Liver (tissue), 9 donors: Measurements from ENCODE around the gene SLC27A5. TPM values are rescaled to one million over a fixed set of nuclear protein-coding genes. Genes with fewer than 3 reads are reported as not detected.

Source experiments
- DNase-seq: peaks from one replicate; pipeline ENCODE4 v3.0.0-alpha.2; 2017; ENCODE audit warnings: low spot score
- H3K27ac ChIP-seq, 2 donors: one replicate each; pipeline ENCODE4 v1.7.0; 2013; ENCODE audit warnings: inconsistent platforms in 2 of 2, low read length in 2 of 2, control low read depth in 1 of 2, low read depth in 1 of 2, mild to moderate bottlenecking in 1 of 2
- H3K27me3 ChIP-seq, 4 donors: one replicate each; pipeline versions ENCODE4 v1.6.1 to v1.7.0; 2013; ENCODE audit warnings: low read length in 3 of 4, inconsistent platforms in 1 of 4, mild to moderate bottlenecking in 1 of 4, moderate library complexity in 1 of 4; ENCODE audit not compliant: control insufficient read depth in 4 of 4, insufficient read depth in 4 of 4
- H3K36me3 ChIP-seq, 4 donors: one replicate each; pipeline versions ENCODE4 v1.6.1 to v1.7.0; 2013; ENCODE audit warnings: low read length in 3 of 4, mild to moderate bottlenecking in 3 of 4, low read depth in 1 of 4, moderate library complexity in 1 of 4; ENCODE audit not compliant: control insufficient read depth in 4 of 4, insufficient read depth in 3 of 4
- H3K4me1 ChIP-seq, 4 donors: one replicate each; pipeline versions ENCODE4 v1.6.1 to v1.7.0; 2013; ENCODE audit warnings: low read length in 3 of 4, mild to moderate bottlenecking in 3 of 4, moderate library complexity in 1 of 4; ENCODE audit not compliant: control insufficient read depth in 4 of 4, insufficient read depth in 4 of 4
- H3K4me3 ChIP-seq, 3 donors: one replicate each; pipeline versions ENCODE4 v1.6.1 to v1.7.0; 2013; ENCODE audit warnings: low read length in 3 of 3, control low read depth in 1 of 3, low read depth in 1 of 3, mild to moderate bottlenecking in 1 of 3
- H3K9ac ChIP-seq, 2 donors: one replicate each; pipeline ENCODE4 v1.7.0; 2013; ENCODE audit warnings: low read length in 2 of 2, mild to moderate bottlenecking in 2 of 2, moderate library complexity in 2 of 2, control low read depth in 1 of 2, low read depth in 1 of 2
- H3K9me3 ChIP-seq, 4 donors: one replicate each; pipeline versions ENCODE4 v1.6.1 to v1.7.0; 2013; ENCODE audit warnings: low read length in 3 of 4; ENCODE audit not compliant: control insufficient read depth in 4 of 4
- ATF3 ChIP-seq: IDR thresholded peaks from 2 replicates; pipeline ENCODE4 v1.6.1; 2016; ENCODE audit warnings: antibody characterized with exemption
- CTCF ChIP-seq: fragments of 150-350 bp; IDR thresholded peaks from 2 replicates; pipeline ENCODE4 v1.5.1; 2017; ENCODE audit warnings: improper control_type of control experiment, low read depth, low read length; ENCODE audit not compliant: missing input control
- EGR1 ChIP-seq, 2 donors: IDR thresholded peaks; 2 replicates each; pipeline ENCODE4 v1.6.1; 2016 to 2018; ENCODE audit warnings: antibody characterized with exemption in 2 of 2, low read depth in 2 of 2
- FOXA1 ChIP-seq: IDR thresholded peaks from 2 replicates; pipeline ENCODE4 v1.6.1; 2016; ENCODE audit warnings: antibody characterized with exemption
- FOXA2 ChIP-seq: IDR thresholded peaks from 2 replicates; pipeline ENCODE4 v1.6.1; 2016; ENCODE audit warnings: antibody characterized with exemption
- GABPA ChIP-seq, 2 donors: IDR thresholded peaks in 1 of 2; conservative IDR thresholded peaks in 1 of 2; 2 replicates each; pipeline ENCODE4 v1.6.1; 2016; ENCODE audit warnings: antibody characterized with exemption in 2 of 2, mild to moderate bottlenecking in 1 of 2, moderate library complexity in 1 of 2
- HNF4A ChIP-seq, 2 donors: conservative IDR thresholded peaks; 2 replicates each; pipeline ENCODE4 v1.6.1; 2016; ENCODE audit warnings: antibody characterized with exemption in 2 of 2, mild to moderate bottlenecking in 2 of 2
- HNF4G ChIP-seq: IDR thresholded peaks from 2 replicates; pipeline ENCODE4 v1.6.1; 2016; ENCODE audit warnings: antibody characterized with exemption
- JUND ChIP-seq, 2 donors: IDR thresholded peaks; 2 replicates each; pipeline ENCODE4 v1.6.1; 2016; ENCODE audit warnings: antibody characterized with exemption in 2 of 2
- MAX ChIP-seq: IDR thresholded peaks from 2 replicates; pipeline ENCODE4 v1.6.1; 2016; ENCODE audit warnings: antibody characterized with exemption
- NR2F2 ChIP-seq: IDR thresholded peaks from 2 replicates; pipeline ENCODE4 v1.6.1; 2016; ENCODE audit warnings: antibody characterized with exemption
- RAD21 ChIP-seq, 2 donors: IDR thresholded peaks; 2 replicates each; pipeline ENCODE4 v1.6.1; 2016; ENCODE audit warnings: antibody characterized with exemption in 2 of 2, mild to moderate bottlenecking in 2 of 2
- REST ChIP-seq: IDR thresholded peaks from 2 replicates; pipeline ENCODE4 v1.6.1; 2016; ENCODE audit warnings: antibody characterized with exemption, mild to moderate bottlenecking
- RXRA ChIP-seq, 2 donors: IDR thresholded peaks; 2 replicates each; pipeline ENCODE4 v1.6.1; 2017 to 2018; ENCODE audit warnings: antibody characterized with exemption in 2 of 2, mild to moderate bottlenecking in 1 of 2
- SP1 ChIP-seq: IDR thresholded peaks from 2 replicates; pipeline ENCODE4 v1.6.1; 2018; ENCODE audit warnings: antibody characterized with exemption, mild to moderate bottlenecking
- TAF1 ChIP-seq: conservative IDR thresholded peaks from 2 replicates; pipeline ENCODE4 v1.6.1; 2016; ENCODE audit warnings: antibody characterized with exemption, mild to moderate bottlenecking
- YY1 ChIP-seq: IDR thresholded peaks from 2 replicates; pipeline ENCODE4 v1.6.1; 2016; ENCODE audit warnings: antibody characterized with exemption, mild to moderate bottlenecking
- ZBTB33 ChIP-seq: IDR thresholded peaks from 2 replicates; pipeline ENCODE4 v1.6.1; 2016; ENCODE audit warnings: antibody characterized with exemption
- WGBS: extraction: QIAGEN DNeasy Blood & Tissue Kit; methylation state at CpG from one replicate; pipeline ENCODE4 v1.1.7; 2013; 5-methylcytosine and 5-hydroxymethylcytosine counted together
- polyA plus RNA-seq, 2 donors: library from polyadenylated mRNA; stranded (reverse) in 1 of 2; unstranded in 1 of 2; fragments of 200-250 nt in 1 of 2; fragments of >200 nt in 1 of 2; fragmentation: Nextera tagmentation in 1 of 2; extraction: Ambion mirVana in 1 of 2; gene quantifications; one replicate each; pipeline versions ENCODE4 v1.2.1 to v1.2.3, GENCODE V29; 2013 to 2015
- total RNA-seq, 2 donors: library from RNA; depleted of rRNA; stranded (reverse); fragments of >200 nt; gene quantifications; one replicate each; pipeline ENCODE4 v1.2.3, GENCODE V29; 2014
- donor health status: healthy.
- donor health status: healthy.
- donor health status: healthy.
- donor health status: healthy.
- donor health status: healthy.

SLC27A5 gene
- total and polyA plus RNA-seq, 4 donors: 31.9 to 395 (median 321) TPM

- 92% methylated on average over 2 of the region's 2 CpGs for WGBS
- DNase-seq: no peak
- Histone ChIP-seq H3K4me1 (no peaks in the 10 kb centered on the region), H3K9me3 (no peaks in the 10 kb centered on the region), H3K4me3 (no peak overlapping the region), H3K27ac (no peak overlapping the region), H3K9ac (no peak overlapping the region), H3K27me3 (no peaks in the 10 kb centered on the region), H3K36me3 (peaks cover 4 to 16% (median 8%) of the 10 kb centered on the region in 4 donors)
- no peak for TF ChIP-seq YY1
- TF ChIP-seq HNF4A (conservative IDR thresholded peaks at IDR 0.05): no peak
- TF ChIP-seq JUND (IDR thresholded peaks at IDR 0.05): no peak
- TF ChIP-seq SP1: no peak
- no peak for TF ChIP-seq MAX
- no peak for TF ChIP-seq ATF3
- TF ChIP-seq RAD21 (IDR thresholded peaks at IDR 0.05): no peak
- TF ChIP-seq EGR1 (IDR thresholded peaks at IDR 0.05; ENCODE audit: low read depth in 2 of 2): no peak
- no peak for TF ChIP-seq RXRA (IDR thresholded peaks at IDR 0.05)
- no peak for TF ChIP-seq TAF1
- no peak for TF ChIP-seq FOXA2
Measured at GRCh38 chr19:58460039-58460438, 51.8 kb downstream of the SLC27A5 start.

- WGBS: 98% methylated on average over 35 of the region's 35 CpGs
- TF ChIP-seq MAX: no peak
- TF ChIP-seq HNF4G: no peak
- TF ChIP-seq RAD21 (IDR thresholded peaks at IDR 0.05): no peak
- TF ChIP-seq SP1: no peak
- TF ChIP-seq YY1: no peak
- no peak for TF ChIP-seq JUND (IDR thresholded peaks at IDR 0.05)
- TF ChIP-seq FOXA1: no peak
- no peak for TF ChIP-seq NR2F2
- no peak for TF ChIP-seq ZBTB33
- TF ChIP-seq RXRA (IDR thresholded peaks at IDR 0.05): no peak
- no peak for TF ChIP-seq CTCF
- TF ChIP-seq EGR1 (IDR thresholded peaks at IDR 0.05; ENCODE audit: low read depth in 2 of 2): no peak
- TF ChIP-seq TAF1: no peak
- TF ChIP-seq ATF3: no peak
- no peak for TF ChIP-seq REST
- TF ChIP-seq FOXA2: no peak
- TF ChIP-seq HNF4A (conservative IDR thresholded peaks at IDR 0.05): no peak
- TF ChIP-seq GABPA (IDR thresholded peaks at IDR 0.05 in 1 of 2, conservative IDR thresholded peaks at IDR 0.05 in 1 of 2): no peak
Measured at GRCh38 chr19:58456111-58456510, 55.7 kb downstream of the SLC27A5 start.

More at GRCh38 chr19:58456111-58456510, 55.7 kb downstream of the SLC27A5 start:
- Histone ChIP-seq H3K36me3 (peaks cover 4 to 24% (median 10%) of the 10 kb centered on the region in 4 donors), H3K27ac (no peak overlapping the region), H3K9ac (no peak overlapping the region), H3K9me3 (no peaks in the 10 kb centered on the region), H3K4me3 (no peak overlapping the region), H3K4me1 (peaks cover 0 to 10% (median 3%) of the 10 kb centered on the region in 4 donors), H3K27me3 (no peaks in the 10 kb centered on the region)
- DNase-seq: no peak
